PFSK-1 (cell line): ENCODE measurements around the gene CKAP5.

Experiments
- POLR2AphosphoS5 ChIP-seq: IDR thresholded peaks from 2 replicates; pipeline ENCODE4 v1.6.1; 2012; ENCODE audit warnings: low read depth, mild to moderate bottlenecking, control low read depth, low read length, moderate library complexity
- REST ChIP-seq, 2 experiments: IDR thresholded peaks; 2 replicates each; pipeline versions ENCODE4 v1.6.1 to v1.8.0; 2011 to 2012; ENCODE audit warnings: low read depth in 2 of 2, low read length in 2 of 2, control low read depth in 1 of 2, inconsistent platforms in 1 of 2, mild to moderate bottlenecking in 1 of 2, moderate library complexity in 1 of 2; ENCODE audit not compliant: insufficient read depth in 1 of 2

DNA sequence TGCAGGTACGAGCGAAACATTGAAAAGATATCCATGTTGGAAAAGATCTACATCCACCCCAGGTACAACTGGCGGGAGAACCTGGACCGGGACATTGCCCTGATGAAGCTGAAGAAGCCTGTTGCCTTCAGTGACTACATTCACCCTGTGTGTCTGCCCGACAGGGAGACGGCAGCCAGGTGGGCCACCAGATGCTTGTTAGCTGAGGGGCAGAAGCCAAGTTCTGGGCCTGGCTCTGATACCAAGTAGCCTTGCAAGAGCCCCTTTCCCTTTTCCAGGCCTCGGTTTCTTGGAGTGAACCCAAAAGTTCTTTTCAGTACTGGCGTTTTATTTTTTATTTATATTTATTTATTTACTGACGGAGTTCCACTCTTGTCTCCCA lies 117.4 kb downstream of the CKAP5 start:
- no peak for TF ChIP-seq REST (IDR thresholded peaks at IDR 0.05; ENCODE audit: insufficient read depth in 1 of 2, low read depth in 2 of 2, low read length in 2 of 2)
- TF ChIP-seq POLR2AphosphoS5, result no peak
